Midbrain (tissue), 1 donor: ENCODE results near the gene ATP8A2.
"Not testable (repeated sequence)": the region's sequence is repeated elsewhere in the genome, so short reads cannot be mapped to it uniquely, and the experiment has no call there.

Experiments used
- DNase-seq: peaks from one replicate; lab custom pipeline; 2025; lab: John Stamatoyannopoulos, UW

The ATP8A2 gene

DNA sequence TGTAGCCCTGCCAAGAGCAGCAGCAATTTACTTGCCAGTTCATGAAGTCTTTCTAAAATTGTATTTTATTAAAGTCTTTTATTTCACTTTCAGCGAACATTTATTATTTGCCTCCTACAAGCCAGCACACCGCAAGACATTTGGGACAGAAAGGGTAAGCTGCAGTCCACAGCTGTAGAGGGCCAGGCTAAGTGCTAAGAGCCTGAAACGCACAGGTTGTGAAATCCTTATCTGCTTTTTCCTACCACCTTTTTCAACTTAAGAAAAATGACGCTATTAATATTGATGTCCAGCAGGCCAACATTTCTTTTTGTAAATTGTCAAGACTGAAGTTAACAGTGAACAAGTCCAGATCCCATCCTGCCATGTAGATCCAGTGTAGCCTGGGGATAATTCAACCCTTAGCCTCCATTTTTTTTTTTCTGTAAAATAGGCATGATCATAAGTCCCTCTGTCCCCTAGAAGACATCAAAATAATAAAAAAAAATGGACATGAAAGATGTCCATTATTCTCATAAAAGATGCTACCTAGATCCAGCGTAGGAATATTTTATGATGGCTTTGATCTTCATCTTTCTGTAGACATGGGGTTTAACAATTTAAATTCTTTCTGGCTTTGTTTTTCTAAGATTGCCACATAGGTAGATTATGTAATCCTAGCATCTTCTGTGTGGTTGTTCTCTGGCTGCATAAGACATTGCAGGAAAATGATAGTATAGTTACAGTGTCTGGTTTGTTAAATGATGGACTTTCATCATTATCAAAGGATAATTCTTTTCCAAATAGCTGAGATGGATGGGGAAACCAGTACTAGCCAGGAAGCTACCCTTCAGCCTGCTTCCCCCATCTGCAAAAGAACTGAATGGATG is 551.7 kb downstream of the ATP8A2 start:
- DNase-seq = no peak

DNA sequence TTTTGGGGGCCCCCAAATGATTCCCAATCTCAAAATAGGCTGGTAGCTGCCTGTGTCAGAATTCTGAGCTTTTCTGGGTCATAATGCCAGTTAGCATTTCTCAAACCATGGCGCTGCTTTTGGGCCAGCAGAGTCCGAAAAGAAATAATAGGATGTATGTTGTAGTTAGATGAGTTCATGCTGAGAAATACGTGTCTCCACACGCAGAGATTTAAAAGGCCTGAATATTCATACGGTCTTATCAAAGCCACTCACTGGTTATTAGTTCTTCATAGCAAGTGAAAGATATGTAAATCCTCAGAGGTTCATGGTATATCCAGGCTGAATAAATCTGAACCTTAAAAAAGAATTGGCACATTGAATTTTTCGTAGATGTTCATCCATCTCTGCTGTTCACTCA is 555.6 kb downstream of the ATP8A2 start:
- DNase-seq = no peak

DNA sequence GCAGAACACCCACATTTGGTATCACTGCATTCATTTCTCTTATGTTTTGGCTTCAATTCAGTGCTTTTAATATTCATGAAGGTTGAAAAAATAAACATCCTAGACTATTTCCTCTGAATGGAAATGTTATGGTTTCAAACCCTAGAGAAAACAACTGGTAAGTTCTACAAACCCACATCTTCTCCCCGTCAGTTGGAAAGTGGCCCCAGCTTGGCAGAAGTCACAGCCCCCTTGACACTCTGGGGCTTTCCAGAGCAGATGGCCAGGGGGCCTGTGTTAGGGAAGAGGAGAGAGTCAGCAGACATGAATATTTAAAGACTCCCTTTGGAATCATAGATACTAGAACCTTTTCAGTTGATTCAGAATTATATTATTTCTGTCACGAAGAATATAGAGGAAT is 556.2 kb downstream of the ATP8A2 start:
- DNase-seq = no peak

DNA sequence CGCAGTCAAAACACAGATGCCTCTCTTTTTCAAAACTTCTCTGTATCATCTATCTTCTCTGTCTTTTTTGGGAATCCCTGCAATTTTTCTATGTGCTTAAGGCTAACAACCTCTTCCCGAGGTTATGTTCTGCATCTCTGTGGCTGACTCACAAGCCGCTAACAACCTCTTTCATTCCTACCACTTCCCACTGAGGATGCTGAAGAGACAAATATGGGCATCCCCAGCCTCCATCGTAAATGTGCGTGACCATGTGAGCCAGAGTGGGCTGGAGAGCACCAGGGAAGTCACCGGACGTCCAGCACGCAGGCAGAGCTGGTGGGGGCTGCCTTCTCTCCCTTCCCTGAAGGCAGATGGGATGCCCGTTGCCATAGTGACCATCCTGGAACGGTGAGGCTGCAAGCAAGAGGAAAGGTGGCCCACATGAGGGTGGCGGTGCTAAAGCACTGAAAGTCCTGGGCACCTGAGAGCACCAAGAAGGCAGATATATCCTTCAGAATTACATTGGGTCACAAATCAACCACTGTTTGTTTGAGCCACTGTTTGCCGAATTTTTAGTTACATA is 557.2 kb downstream of the ATP8A2 start:
- no peak for DNase-seq

GRCh38 chr13:25929816-25930215 is 558.0 kb downstream of the ATP8A2 start:
- no peak for DNase-seq

DNA sequence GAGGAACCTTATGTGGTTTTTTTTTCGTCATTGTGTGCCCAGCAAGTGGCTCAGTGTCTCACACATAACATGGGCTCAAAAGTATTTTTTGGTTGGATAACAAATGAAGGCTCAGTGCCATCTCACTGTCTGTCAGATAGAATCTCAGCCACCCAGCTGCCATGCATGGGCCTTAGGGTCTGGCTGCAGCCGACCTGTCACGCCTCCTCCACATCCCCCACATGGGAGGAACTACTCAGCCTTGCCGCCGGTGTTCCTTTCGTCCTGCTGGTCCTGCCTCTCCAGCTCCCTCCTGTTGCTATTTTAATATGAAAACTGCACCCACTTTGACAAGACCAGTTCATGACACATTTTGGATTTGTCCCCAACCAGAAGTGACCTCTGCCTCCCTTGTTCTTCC is 558.9 kb downstream of the ATP8A2 start:
- no peak for DNase-seq

GRCh38 chr13:25932365-25932764 is 560.6 kb downstream of the ATP8A2 start:
- DNase-seq = no peak

- DNase-seq = no peak
These were observed 561.7 kb downstream of the ATP8A2 start for GRCh38 chr13:25933520-25933919.

GRCh38 chr13:25934127-25934526 is 562.4 kb downstream of the ATP8A2 start:
- DNase-seq = no peak

DNA sequence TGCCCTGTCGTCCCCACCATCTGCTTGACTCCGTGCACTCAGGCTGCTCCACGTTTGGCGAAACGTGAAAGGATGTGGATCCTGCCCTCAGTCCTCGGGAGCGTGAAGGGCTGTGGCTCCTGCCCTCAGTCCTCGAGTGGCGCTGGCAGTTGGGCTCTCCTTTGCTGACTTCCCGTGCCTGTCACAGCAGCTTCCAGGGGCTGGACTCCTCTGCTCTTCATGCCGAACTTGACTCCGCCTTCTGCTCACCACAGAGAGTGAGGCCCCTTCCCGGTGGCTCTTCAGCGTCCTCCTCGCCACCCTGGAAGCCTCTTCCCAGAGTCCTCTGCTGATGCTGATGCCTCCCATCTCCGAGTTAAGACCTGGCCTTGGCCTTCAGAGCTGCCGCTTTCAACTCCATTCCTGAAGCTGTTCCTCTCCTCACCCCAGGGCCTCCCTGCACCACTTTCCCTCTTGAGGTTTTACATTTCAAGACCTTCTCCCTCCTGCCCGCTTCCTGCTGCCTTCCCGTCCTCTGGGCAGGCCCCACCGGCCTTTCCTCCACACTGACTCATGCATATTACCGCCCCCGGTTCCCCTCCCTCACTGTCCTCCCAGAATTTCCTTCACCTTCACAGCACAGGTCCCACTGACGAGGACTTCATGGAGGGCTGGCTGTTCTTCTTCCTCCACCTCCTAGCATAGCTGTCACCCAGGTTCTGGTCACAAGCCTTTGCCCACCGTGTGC is 568.4 kb downstream of the ATP8A2 start:
- DNase-seq = no peak

- DNase-seq = no peak
These were observed 571.3 kb downstream of the ATP8A2 start for GRCh38 chr13:25943081-25943480.

- DNase-seq = no peak
These were observed 571.9 kb downstream of the ATP8A2 start for GRCh38 chr13:25943658-25944057.

DNA sequence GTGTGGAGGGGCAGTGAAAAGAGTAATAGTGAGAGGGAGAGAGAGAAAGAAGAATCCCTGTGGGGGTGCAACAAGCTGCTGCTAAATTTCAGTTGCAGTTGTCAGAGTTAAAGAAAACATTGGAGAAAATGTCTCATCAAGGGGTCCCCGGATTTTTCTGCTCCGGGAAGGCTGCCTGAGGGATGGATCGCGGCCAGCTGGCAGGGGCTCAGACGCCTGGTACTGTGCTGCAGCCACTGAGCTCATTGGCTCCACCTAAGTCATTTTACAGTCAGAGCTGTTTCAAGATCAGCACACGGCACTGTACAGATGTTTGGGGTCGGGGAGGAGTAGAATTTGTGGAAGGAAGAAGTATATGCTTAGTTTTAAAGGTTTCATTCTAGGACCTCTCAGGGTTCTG is 573.8 kb downstream of the ATP8A2 start:
- DNase-seq = no peak

DNA sequence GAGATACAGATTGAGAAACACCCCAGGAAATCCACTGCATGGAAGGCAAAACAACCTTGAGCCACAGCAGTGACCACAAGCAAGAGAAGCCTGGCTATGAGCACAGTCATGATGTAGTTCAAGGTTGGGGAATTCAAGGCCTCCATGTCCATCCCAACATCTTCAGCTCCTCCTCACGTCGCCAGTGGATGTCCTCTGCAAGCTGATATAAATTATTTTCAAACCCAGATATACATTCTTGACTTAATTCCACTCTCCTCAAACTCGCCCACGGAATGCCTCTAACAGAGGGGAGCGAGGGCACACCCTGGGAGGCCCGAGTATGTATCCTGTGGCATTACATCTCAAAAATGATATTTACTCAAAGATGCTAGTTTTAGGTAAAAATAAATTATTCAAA is 574.5 kb downstream of the ATP8A2 start:
- DNase-seq = no peak

DNA sequence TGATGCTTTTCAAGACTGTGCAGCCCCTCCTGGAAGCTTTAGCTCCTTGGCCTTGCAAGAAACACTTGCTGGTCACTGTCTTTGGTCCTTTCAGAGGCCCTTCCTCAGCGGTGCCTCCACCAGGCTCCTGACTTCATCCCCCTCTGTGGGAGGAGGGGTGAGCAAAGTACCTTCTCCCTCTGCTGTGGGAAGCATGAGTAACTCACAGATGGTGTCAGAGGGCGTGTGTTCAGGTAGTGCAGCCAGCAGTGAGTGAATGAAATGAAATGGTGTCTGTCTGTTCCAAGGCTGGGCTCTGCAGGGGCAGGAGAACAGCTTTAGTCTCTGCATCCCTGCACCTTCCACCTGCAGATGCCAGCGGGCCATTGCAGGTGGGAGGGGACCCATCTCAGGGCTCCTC is 577.1 kb downstream of the ATP8A2 start:
- no peak for DNase-seq

GRCh38 chr13:25951831-25952230 is 580.1 kb downstream of the ATP8A2 start:
- DNase-seq = no peak

GRCh38 chr13:25954080-25954479 is 582.3 kb downstream of the ATP8A2 start:
- DNase-seq = not testable (repeated sequence)

GRCh38 chr13:25954943-25955342 is 583.2 kb downstream of the ATP8A2 start:
- DNase-seq = not testable (repeated sequence)

GRCh38 chr13:25958986-25959385 is 587.2 kb downstream of the ATP8A2 start:
- no peak for DNase-seq

GRCh38 chr13:25961294-25961693 is 589.5 kb downstream of the ATP8A2 start:
- no peak for DNase-seq

DNA sequence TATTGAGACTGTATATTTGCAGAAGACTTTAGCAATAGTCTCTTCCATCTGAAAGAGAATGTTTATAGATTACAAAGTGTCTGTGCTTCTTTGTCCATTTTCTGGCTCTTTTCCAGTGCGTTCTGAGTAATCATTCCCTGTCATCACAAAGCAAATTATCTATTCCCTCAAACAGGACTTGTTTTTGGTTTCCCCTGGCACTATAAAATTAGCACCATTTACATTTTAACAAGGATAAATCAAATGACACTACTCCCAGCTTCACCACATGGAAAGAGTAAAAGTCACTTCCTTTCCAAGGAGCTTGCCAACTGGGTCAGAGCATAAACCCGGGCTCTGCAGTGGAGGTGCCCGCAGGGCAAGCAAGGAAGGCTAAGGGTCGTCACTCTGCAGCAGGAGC is 591.9 kb downstream of the ATP8A2 start:
- DNase-seq = peak; percentile 23

DNA sequence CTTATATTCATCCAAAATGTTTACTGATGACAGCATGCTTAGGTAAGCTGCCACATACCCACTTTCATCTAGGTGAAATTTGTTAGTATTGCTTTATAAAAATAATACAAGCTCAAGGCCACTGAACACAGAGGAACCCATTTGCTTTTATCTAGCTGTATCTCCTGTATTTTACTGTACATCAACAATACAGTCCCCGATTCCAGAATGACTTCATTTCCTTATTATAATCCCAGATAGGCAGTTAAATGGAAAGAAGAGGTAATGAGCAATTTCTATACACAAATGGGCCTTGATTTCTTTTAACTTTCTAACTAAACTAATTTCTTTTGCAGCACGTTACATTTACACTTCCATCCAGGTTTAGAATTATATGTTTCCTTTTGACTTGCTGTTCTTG is 593.8 kb downstream of the ATP8A2 start:
- no peak for DNase-seq

DNA sequence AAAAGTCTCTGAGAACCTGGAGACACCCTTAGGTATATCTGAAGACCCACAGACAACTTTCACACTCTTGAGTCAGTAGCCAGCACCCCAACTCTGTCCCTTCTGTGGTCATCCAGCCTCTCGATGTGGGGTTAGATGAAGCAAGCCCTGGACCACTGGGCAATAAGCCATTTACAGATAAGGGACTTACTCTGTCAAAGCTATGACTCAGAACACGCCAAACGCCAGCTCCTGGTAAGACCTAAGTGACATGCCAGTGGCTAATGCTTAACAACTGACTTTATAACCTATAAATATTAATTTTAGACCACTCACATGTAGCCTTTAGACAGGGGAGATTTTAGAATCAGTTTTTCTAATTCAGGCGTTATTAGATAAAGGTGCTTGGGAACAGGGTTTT is 594.3 kb downstream of the ATP8A2 start:
- DNase-seq = no peak
